Stomach (tissue), 4 donors: ENCODE results near the gene RGS7.

ENCODE experiments used
- POLR2A ChIP-seq, 4 donors: fragments of 450-650 bp; IDR thresholded peaks; one replicate each; pipeline ENCODE4 v1.6.1; 2016; ENCODE audit warnings: antibody characterized with exemption in 4 of 4, control low read depth in 2 of 4, mild to moderate bottlenecking in 1 of 4, moderate library complexity in 1 of 4
- POLR2AphosphoS5 ChIP-seq, 3 donors: sonication (generic); formaldehyde crosslinking; IDR thresholded peaks; one replicate each; pipeline ENCODE4 v1.6.1; 2016; ENCODE audit warnings: antibody characterized with exemption in 3 of 3
- TF ChIP-seq, protein P1 (sequence below), 7 experiments: fragments of 450-650 bp in 4 of 7; fragments of 200-600 bp in 3 of 7; sonication (generic) in 3 of 7; IDR thresholded peaks; one replicate each; pipeline ENCODE4 v1.5.1; 2016 to 2019; ENCODE audit warnings: antibody characterized with exemption in 7 of 7, control low read depth in 2 of 7, mild to moderate bottlenecking in 1 of 7

DNA sequence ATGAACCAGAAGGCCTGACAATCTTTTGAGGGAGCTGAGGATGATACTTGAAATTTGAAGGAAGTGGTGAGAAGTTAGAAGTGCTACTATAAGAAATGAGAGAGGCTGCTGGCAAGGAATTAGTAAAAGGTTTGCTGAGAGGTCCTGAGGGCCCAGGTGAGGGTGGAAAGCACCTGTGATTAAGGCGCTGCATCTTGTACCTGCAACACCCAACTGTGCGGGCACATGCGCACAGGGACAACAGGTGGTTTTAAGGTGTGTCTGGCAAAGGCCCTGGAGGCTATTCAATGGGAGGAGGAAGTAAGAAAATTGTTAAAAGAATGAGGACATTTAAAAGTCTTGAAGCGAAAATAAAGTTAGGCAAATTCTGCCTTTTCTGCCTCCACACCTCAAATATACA is 349.3 kb downstream of the RGS7 start:
- TF ChIP-seq, protein P1, sequence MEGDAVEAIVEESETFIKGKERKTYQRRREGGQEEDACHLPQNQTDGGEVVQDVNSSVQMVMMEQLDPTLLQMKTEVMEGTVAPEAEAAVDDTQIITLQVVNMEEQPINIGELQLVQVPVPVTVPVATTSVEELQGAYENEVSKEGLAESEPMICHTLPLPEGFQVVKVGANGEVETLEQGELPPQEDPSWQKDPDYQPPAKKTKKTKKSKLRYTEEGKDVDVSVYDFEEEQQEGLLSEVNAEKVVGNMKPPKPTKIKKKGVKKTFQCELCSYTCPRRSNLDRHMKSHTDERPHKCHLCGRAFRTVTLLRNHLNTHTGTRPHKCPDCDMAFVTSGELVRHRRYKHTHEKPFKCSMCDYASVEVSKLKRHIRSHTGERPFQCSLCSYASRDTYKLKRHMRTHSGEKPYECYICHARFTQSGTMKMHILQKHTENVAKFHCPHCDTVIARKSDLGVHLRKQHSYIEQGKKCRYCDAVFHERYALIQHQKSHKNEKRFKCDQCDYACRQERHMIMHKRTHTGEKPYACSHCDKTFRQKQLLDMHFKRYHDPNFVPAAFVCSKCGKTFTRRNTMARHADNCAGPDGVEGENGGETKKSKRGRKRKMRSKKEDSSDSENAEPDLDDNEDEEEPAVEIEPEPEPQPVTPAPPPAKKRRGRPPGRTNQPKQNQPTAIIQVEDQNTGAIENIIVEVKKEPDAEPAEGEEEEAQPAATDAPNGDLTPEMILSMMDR (IDR thresholded peaks at IDR 0.05), result no peak
- no peak for TF ChIP-seq POLR2AphosphoS5 (IDR thresholded peaks at IDR 0.05)
- no peak for TF ChIP-seq POLR2A (IDR thresholded peaks at IDR 0.05)
